GM18951 (cell line): Measurements from ENCODE around the gene PCDHGA1.

Experiments
- POLR2A ChIP-seq: IDR thresholded peaks from 4 replicates; pipeline ENCODE4 v1.6.1; 2011; ENCODE audit warnings: mild to moderate bottlenecking; ENCODE audit not compliant: insufficient read length, insufficient read depth; ENCODE audit errors: extremely low read depth
- in situ Hi-C: fragments of 300-500 bp; cut with MboI; formaldehyde crosslinking; loops from one replicate; pipeline ENCODE4 v1.12.0; 2022; ENCODE audit warnings: low sequenced_read_pairs, mixed read lengths, inconsistent platforms; ENCODE audit not compliant: unreplicated experiment

Gene PCDHGA1

GRCh38 chr5:141504216-141504615 is 173.9 kb downstream of the PCDHGA1 start:
- no peak for TF ChIP-seq POLR2A
- in situ Hi-C loops = no loop called here

DNA sequence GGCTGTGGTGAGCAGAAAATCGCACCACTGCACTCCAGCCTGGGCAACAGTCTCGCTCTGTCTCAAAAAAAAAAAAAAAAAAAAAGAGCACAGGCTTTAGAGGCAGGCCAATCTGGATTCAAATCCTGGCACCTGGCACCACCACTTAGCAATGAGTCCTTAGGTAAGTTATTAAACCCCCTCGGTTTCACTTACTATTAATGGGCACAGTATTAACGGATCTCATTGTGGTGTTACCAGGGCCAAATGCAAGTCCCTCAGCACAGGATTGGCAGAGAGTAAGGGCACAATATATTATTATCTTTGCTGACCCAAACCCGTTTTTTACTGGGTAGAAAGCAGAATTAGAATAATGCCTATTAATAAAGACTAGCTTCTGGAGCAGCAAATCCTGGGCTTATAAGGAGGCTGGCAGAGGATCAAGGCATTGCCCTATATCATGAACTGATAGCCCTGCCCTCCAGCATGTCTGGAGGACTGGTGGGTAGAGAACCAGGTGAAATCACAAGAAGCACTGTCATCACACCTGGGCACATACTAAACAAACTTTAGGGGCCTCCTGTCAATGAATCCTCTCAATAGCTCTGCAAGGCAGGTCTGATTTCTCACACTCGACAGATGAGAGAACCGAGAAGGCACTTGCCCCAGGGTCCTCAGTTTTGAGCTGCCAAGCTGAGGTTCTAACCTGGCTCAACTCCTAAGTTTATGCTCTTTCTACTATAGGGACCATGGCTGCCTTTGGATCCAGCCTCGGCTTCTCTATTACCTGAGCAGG is 176.3 kb downstream of the PCDHGA1 start:
- in situ Hi-C loops = no loop called here
- no peak for TF ChIP-seq POLR2A

GRCh38 chr5:141507387-141508091 is 177.2 kb downstream of the PCDHGA1 start:
- TF ChIP-seq POLR2A = no peak
- in situ Hi-C loops = no loop called here

- in situ Hi-C loops = no loop called here
- no peak for TF ChIP-seq POLR2A
These were observed 178.1 kb downstream of the PCDHGA1 start for GRCh38 chr5:141508440-141508797.

GRCh38 chr5:141508798-141509611 is 178.7 kb downstream of the PCDHGA1 start:
- in situ Hi-C loops = no loop called here
- TF ChIP-seq POLR2A = no peak

- in situ Hi-C loops = no loop called here
- no peak for TF ChIP-seq POLR2A
These were observed 179.8 kb downstream of the PCDHGA1 start for GRCh38 chr5:141510160-141510559.

DNA sequence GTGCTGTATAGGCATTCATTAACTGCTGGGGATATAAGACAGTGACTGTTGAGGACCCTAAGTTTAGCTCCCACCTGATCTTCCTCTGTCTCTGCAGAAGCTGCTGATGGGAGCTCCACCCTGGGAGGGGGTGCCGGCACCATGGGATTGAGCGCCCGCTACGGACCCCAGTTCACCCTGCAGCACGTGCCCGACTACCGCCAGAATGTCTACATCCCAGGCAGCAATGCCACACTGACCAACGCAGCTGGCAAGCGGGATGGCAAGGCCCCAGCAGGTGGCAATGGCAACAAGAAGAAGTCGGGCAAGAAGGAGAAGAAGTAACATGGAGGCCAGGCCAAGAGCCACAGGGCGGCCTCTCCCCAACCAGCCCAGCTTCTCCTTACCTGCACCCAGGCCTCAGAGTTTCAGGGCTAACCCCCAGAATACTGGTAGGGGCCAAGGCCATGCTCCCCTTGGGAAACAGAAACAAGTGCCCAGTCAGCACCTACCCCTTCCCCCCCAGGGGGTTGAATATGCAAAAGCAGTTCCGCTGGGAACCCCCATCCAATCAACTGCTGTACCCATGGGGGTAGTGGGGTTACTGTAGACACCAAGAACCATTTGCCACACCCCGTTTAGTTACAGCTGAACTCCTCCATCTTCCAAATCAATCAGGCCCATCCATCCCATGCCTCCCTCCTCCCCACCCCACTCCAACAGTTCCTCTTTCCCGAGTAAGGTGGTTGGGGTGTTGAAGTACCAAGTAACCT is 180.7 kb downstream of the PCDHGA1 start:
- TF ChIP-seq POLR2A = peak; percentile 44
- in situ Hi-C loops = no loop called here

- TF ChIP-seq POLR2A = no peak
- in situ Hi-C loops = no loop called here
These were observed 181.5 kb downstream of the PCDHGA1 start for GRCh38 chr5:141511771-141512325.

- in situ Hi-C loops = no loop called here
- no peak for TF ChIP-seq POLR2A
These were observed 182.1 kb downstream of the PCDHGA1 start for GRCh38 chr5:141512390-141512910.

GRCh38 chr5:141512911-141513626 is 182.8 kb downstream of the PCDHGA1 start:
- TF ChIP-seq POLR2A = peak; percentile 13
- in situ Hi-C loops = no loop called here

DNA sequence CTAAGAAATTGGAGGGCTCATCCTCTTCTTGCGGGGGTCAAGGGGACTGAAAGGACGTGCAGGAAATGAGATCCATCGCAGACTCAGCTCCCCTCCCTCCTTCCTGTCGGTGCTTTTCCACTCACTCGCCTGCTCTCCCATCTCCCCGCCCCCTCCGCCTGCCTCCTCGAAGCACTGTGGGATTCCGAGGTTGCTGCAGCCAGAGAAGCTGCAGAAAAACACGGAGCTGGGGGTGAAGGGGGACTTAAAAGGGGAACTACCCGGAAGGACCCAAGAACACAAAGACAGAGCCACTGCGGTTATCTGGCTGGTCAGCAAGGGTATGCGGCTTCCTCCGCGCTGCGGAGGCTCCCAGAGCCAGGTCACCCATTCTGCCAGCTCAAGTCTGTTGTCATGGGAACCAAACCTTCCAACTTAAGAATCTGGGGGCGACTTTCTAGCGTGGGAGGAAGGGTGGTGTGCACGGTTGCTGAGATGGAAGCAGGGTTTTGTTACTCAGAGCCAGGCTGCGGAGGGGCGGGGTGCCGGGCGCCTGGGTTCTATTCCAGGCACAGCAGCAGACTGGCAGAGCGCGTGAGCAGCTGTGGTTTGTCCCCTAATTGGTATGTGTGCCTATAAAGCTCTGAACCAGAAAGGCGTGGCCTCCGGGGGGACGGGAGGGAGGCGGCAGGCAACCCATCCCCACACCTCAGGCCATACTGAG is 183.5 kb downstream of the PCDHGA1 start:
- in situ Hi-C loops = no loop called here
- TF ChIP-seq POLR2A = no peak
